Measurements from ENCODE around the gene PRR3.

GRCh38 chr6:30601815-30602641 is 44.9 kb downstream of the PRR3 start:
- TF ChIP-seq, protein P1, sequence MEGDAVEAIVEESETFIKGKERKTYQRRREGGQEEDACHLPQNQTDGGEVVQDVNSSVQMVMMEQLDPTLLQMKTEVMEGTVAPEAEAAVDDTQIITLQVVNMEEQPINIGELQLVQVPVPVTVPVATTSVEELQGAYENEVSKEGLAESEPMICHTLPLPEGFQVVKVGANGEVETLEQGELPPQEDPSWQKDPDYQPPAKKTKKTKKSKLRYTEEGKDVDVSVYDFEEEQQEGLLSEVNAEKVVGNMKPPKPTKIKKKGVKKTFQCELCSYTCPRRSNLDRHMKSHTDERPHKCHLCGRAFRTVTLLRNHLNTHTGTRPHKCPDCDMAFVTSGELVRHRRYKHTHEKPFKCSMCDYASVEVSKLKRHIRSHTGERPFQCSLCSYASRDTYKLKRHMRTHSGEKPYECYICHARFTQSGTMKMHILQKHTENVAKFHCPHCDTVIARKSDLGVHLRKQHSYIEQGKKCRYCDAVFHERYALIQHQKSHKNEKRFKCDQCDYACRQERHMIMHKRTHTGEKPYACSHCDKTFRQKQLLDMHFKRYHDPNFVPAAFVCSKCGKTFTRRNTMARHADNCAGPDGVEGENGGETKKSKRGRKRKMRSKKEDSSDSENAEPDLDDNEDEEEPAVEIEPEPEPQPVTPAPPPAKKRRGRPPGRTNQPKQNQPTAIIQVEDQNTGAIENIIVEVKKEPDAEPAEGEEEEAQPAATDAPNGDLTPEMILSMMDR (IDR thresholded peaks at IDR 0.05) = no peak
- TF ChIP-seq POLR2A (IDR thresholded peaks at IDR 0.05) = no peak
